ENCODE results near the gene NDOR1.
"Not testable (repeated sequence)": the region's sequence is repeated elsewhere in the genome, so short reads cannot be mapped to it uniquely, and the experiment has no call there.

NDOR1 gene

DNA sequence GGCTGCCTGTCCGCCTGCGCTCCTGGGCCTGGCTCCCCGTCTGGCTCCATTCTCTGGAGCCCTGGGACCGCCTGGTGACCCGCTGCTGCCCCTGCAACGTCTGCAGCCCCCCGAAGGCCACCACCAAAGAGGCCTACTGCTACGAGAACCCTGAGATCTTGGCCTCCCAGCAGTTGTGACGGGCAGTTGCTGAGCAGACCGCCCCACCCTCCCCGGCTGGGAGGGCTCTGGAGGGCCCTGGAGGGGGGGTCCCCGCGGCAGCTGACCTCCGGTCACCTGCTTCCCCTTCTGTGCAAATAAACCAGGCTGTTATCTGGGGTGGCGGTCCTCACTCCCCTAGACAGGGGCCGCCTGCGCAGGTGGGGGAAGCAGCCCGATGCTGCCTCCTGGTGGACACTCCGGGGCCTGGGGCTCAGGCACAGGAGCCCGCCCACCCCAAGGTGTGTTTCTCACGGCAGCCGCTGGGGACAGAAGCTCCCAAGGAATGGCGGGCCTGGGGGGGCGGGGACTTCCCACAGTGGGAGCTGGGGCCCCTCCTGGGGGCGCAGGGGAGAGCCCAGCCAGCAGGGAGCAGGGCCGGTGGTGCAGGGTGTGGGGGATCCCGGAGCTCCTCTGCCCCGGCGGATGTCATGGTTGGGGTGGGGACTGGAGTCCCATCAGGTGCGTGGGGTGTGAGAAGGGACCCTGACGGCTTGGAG lies 30.9 kb downstream of the NDOR1 start:
- H3K4me3 ChIP-seq (ENCODE audit: low read length), result 0 out of 2 replicates have a peak overlapping the region, but pooled peaks have one; percentile 9

DNA sequence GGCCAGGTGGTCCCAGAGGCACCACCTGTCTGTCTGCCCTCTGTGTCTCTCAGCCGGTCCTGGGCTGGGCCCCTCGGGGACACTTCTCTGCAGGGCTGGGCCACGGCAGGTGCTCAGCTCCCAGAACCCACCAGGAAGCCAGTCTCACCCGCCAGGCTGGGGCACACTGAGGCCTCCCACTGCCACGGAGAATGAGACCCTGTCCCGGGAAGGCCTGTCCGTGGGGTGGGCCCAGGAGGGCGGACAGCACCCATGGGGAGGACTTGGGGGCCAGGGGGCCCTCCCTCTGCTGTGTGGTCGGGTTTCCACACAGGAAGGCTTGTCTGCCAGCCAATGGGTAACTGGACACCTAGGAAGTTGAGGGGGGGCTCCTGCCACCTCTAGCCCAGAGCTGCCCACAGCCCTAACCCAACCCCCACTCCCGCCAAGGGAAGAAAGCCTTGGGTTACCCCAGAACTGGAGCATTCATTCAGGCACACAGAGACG lies 31.5 kb downstream of the NDOR1 start:
- DNase-seq (ENCODE audit: low read depth, low spot score), result no peak

More for the DNA sequence above, 30.9 kb downstream of the NDOR1 start:
- DNase-seq (ENCODE audit: low read depth, low spot score), result peak; percentile 76

DNA sequence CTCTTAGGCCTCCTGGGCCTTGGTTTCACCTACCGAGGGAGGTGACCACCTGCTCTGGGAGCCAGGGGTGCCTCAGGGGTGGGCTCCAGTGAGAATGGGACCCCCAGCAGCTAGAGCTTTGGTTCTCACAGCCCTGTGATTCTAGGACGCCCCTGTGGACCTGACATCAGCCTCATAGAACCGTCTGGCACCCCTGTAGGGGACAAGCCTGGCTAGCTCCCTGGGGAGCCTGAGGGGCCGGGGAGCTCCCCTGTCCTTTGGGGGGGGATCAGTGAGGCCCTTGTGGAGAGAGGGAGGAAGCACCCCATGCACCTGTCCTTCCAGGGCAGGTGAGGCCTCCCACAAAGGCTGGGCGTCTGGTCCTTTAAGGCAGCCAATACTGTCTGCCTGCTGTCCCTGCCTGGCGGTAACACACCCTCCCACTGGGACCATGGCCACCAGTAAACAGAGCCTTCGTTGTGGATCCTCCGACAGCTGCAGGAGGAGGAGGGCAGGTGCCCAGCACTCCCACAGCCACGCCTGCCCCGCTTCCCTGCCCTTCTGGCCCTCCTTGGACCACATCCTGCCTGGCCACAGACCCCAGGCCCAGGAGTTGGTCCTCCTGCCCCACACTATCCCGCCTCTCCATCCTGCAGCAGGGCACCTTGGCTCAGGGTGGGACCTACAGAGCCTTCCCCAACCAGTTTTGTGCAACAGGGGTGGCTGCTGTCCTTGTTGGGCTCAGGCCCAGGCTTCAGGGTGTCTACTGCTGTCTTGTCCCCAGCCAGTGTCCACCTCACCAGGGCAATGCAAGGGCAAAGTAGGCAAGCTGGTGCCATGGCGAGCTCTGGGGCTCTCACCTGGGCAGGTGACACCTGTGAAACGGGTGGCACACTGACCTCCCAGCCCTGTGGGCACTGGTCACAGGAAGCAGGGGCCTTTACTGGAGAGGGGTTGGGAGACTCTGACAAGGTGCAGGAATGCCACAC lies 32.5 kb downstream of the NDOR1 start:
- H3K4me3 ChIP-seq (ENCODE audit: low read length), result no peak overlapping the region
- DNase-seq (ENCODE audit: low read depth, low spot score), result no peak

More for the DNA sequence above, 31.5 kb downstream of the NDOR1 start:
- 0 out of 2 replicates have a peak overlapping the region, but pooled peaks have one; percentile 9 for H3K4me3 ChIP-seq (ENCODE audit: low read length)

GRCh38 chr9:137239541-137240200 lies 34.2 kb downstream of the NDOR1 start:
- DNase-seq (ENCODE audit: low read depth, low spot score), result not testable (repeated sequence)
- H3K4me3 ChIP-seq (ENCODE audit: low read length), result peak overlapping the region; percentile 67

DNA sequence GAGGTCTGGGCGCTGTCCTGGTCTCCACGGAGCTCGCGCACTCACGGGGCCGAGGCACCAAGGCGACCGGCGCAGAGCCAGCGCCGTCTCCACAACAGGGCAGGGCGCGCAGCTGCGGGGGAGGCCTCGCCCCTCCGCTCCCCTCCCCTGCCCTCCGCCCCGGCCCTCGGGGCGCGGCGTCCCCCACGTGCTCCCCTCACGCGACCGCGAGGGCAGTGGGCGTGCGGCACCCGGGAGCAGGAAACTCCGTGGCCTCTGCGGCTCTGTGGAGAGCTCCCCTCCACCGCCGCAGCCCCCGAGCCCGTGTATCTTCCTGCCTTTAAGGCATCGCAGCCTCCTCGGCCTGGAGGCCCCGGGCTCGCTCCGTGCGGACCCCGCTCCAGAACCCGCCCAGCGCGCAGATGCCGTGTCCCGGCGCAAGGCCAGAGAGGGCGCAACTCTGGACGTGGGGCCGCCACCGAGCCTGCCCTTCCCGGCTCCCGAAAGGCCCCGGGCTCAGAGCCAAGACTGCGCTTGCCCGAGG lies 34.9 kb downstream of the NDOR1 start:
- peak; percentile 58 for DNase-seq (ENCODE audit: low read depth, low spot score)
- H3K4me3 ChIP-seq (ENCODE audit: low read length), result peak overlapping the region; percentile 67

DNA sequence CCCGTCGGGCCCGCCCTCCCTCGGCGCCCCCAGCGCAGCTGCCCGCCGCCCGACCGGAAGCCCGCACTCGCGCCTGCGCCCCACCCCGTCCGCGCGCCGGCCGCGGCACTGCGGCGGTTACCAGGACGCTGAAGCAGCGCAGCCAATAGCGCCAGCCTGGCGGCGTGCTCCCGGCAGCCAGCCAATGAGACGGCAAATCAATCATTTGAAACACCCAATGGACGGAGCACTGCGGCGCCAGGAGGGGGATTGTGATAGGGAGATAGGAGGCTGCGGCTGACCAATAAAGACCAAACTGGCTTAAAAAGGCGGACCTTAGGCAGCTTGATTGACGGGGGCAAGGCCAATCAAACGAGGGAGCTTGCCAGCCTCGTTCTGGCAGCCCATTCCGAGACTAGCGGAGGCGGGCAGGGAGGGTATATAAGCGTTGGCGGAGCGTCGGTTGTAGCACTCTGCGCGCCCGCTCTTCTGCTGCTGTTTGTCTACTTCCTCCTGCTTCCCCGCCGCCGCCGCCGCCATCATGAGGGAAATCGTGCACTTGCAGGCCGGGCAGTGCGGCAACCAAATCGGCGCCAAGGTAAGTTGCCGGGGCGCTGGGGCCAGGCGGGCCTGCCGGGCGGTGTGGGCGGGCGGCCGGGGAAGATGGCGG lies 35.5 kb downstream of the NDOR1 start, which contains the start of gene TUBB4B:
Gene TUBB4B, plus strand, starts transcription at position 447 of the 649 bp plus-strand sequence. Its CDS starts 74 bp downstream, at position 521.
- DNase-seq (ENCODE audit: low read depth, low spot score), result peak; percentile 100
- H3K4me3 ChIP-seq (ENCODE audit: low read length), result peak within 1 kb of the TSS; percentile 76

GRCh38 chr9:137241490-137242268 lies 36.2 kb downstream of the NDOR1 start:
- H3K4me3 ChIP-seq (ENCODE audit: low read length), result peak overlapping the region; percentile 76
- no peak for DNase-seq (ENCODE audit: low read depth, low spot score)

- DNase-seq (ENCODE audit: low read depth, low spot score), result no peak
- H3K4me3 ChIP-seq (ENCODE audit: low read length), result peak overlapping the region; percentile 76
These were observed 37.0 kb downstream of the NDOR1 start for GRCh38 chr9:137242269-137243203.

- not testable (repeated sequence) for H3K4me3 ChIP-seq (ENCODE audit: low read length); DNase-seq (ENCODE audit: low read depth, low spot score)
These were observed 37.7 kb downstream of the NDOR1 start for GRCh38 chr9:137243266-137243625.

GRCh38 chr9:137243626-137244485 lies 38.4 kb downstream of the NDOR1 start:
- no peak overlapping the region for H3K4me3 ChIP-seq (ENCODE audit: low read length)
- DNase-seq (ENCODE audit: low read depth, low spot score), result no peak

GRCh38 chr9:137244486-137245449 lies 39.3 kb downstream of the NDOR1 start:
- no peak overlapping the region for H3K4me3 ChIP-seq (ENCODE audit: low read length)
- no peak for DNase-seq (ENCODE audit: low read depth, low spot score)

DNA sequence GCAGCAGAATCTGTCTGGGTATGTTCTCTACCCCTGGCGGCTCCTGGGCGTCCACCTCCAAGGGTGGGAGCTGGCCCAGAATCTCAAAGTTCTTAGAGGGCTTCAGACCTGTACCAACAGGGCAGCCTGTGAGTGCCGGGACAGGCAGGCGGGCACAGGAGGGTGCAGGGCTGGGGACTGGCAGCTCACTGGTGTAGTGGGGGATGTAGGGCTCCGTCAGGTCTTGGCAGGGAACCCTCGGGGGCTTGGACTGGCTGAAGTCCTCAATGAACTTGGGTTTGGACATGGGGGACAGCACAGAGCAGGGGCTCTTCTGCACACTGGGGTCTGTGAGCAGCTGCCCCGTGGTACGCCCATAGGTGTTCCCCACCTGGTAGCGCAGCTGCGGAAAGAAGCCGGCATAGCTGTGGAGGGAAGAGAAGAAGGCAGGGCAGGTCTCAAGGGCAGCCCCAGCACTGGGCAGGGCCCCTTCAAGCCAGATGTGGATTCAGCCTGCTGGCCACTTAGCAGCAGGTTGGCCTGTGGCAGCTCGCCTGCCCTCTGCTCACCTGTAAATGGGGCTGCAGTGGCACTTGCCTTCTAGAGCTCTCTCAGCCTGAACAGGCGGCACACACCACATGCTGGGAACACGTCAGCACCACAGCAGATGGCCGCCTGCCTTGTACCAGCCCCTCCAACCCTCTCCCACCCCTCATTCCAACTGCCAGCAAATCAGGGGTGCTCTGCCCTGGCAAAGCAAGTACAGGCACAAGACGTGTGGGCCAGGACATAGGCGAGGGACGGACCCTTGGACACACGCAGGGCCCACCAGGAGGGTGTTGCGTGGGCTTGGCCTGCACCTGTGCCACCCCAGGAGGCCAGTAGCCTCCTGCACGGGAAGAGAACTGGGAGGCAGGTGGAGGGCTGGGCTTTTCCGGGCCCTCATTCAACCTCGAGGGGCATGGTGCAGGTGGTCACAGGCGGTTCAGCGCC lies 40.2 kb downstream of the NDOR1 start:
- no peak for DNase-seq (ENCODE audit: low read depth, low spot score)
- no peak overlapping the region for H3K4me3 ChIP-seq (ENCODE audit: low read length)

DNA sequence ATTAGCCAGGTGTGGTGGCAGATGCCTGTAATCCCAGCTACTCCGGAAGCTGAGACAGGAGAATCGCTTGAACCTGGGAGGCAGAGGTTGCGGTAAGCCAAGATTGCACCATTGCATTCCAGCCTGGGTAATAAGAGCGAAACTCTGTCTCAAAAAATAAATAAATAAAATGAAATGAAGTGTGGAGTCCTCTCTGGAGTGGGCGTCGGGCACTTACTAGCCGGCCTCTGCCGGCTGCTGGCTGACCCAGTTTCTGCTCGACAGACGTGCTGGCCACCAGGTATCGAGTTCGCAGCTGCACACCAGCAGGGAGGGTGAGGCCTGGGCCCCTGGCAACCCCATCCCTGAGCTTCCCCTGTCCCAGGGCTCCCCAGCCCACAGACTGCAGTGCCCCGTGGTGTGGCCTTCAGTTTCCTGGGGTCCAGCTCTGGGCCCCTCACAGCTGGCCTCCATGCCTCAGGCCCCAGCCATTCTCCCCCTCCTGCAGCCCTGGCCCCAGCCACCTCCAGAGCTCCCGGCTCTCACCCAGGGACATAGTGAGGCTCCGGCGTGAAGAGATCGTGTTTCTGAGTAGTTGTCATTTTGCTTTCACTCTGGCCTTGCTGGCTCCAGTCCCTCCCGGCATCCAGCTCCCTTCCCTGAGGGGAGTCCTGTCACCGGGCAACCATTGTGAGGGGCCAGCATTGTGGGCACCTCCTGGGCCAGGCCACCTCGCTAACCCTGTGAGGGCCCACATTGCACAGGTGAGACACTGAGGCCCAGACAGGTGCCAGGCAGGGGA lies 41.8 kb downstream of the NDOR1 start:
- H3K4me3 ChIP-seq (ENCODE audit: low read length), result no peak overlapping the region
- no peak for DNase-seq (ENCODE audit: low read depth, low spot score)

Measured in Jurkat, Clone E6-1 (cell line).